ENCODE results near the gene SRCIN1. TPM values are rescaled to one million over a fixed set of nuclear protein-coding genes. Genes with fewer than 3 reads are reported as not detected.

The SRCIN1 gene
- total RNA-seq, 1 experiment from 2014 or later = 6.9 TPM

DNA sequence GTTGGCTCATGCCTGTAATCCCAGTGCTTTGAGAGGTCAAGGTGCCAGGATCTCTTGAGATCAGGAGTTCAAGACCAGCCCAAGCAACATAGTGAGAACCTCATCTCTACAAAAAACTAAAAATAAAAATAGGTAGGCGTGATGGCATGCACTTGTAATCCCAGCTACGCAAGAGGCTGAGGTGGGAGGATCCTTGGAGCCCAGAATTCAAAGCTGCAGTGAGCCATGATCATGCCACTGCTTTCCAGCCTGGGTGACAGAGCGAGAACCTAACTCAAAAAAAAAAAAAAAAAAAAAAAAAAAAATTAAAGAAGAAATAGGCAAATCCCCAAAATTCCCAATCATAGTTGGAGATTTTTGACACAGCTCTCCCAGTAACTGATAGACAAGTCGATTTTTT is 32.2 kb upstream of the SRCIN1 start:
- Mint-ChIP-seq H3K36me3 (ENCODE audit: insufficient read depth in 1 of 3, low read depth in 3 of 3) (no peaks in the 10 kb centered on the region; a peak in 1 of 7 replicates), H3K4me1 (peaks cover 10% of the 10 kb centered on the region in 2 experiments), H3K9me3 (no peaks in the 10 kb centered on the region; a peak in 2 of 5 replicates), H3K4me3 (no peak overlapping the region; a peak in 1 of 5 replicates), H3K27ac (peak overlapping the region in 1 of 3 experiments; percentile 66; a peak in 1 of 7 replicates), H3K27me3 (ENCODE audit: low read depth) (peaks cover 2% of the 10 kb centered on the region)
- Histone ChIP-seq H2AFZ (ENCODE audit: low read length) (no peak overlapping the region), H2BK120ac (ENCODE audit: low read depth, low read length, poor library complexity, severe bottlenecking) (no peak overlapping the region), H3K4ac (ENCODE audit: low read depth, low read length) (no peak overlapping the region), H3K14ac (ENCODE audit: insufficient read depth, low read length) (no peak overlapping the region), H3K23me2 (ENCODE audit: insufficient read length, low read depth, low read length, poor library complexity, severe bottlenecking) (no peaks in the 10 kb centered on the region), H2BK15ac (ENCODE audit: low read depth, low read length) (no peak overlapping the region), H4K8ac (replicated peaks; ENCODE audit: insufficient read length, low read depth, low read length) (no peak overlapping the region), H2BK20ac (ENCODE audit: low read depth, low read length, poor library complexity, severe bottlenecking) (no peak overlapping the region), H3K18ac (ENCODE audit: insufficient read length, low read depth, low read length) (no peak overlapping the region), H3K79me1 (ENCODE audit: insufficient read depth, low read depth, low read length, poor library complexity, severe bottlenecking) (no peaks in the 10 kb centered on the region), H2BK5ac (ENCODE audit: insufficient read length, low read length) (no peak overlapping the region), H4K5ac (ENCODE audit: insufficient read length, low read depth, low read length) (no peak overlapping the region), H3K4me2 (ENCODE audit: insufficient read depth, insufficient read length, low read length) (no peak overlapping the region), H3K4me1 (ENCODE audit: insufficient read depth, low read length) (no peaks in the 10 kb centered on the region), H3K9ac (ENCODE audit: extremely low read depth, insufficient read length, low read length) (no peak overlapping the region), H3K27ac (ENCODE audit: insufficient read length, low read depth, low read length) (no peak overlapping the region), H2BK12ac (ENCODE audit: insufficient read length, low read depth, low read length) (no peak overlapping the region), H3K27me3 (ENCODE audit: insufficient read depth, low read length) (no peaks in the 10 kb centered on the region), H4K91ac (ENCODE audit: insufficient read length, low read depth, low read length) (no peak overlapping the region), H3K23ac (ENCODE audit: insufficient read length, low read depth, low read length) (no peak overlapping the region), H3T11ph (ENCODE audit: low read length) (no peak overlapping the region), H3K56ac (ENCODE audit: insufficient read length, low read depth, low read length) (no peak overlapping the region), H4K20me1 (ENCODE audit: control insufficient read depth, insufficient read depth, insufficient read length) (no peaks in the 10 kb centered on the region), H3K9me3 (ENCODE audit: control insufficient read depth, low read depth, low read length) (no peaks in the 10 kb centered on the region), H3K79me2 (ENCODE audit: insufficient read depth, low read length) (no peaks in the 10 kb centered on the region), H2AK5ac (ENCODE audit: insufficient read length, low read length) (no peak overlapping the region)
- WGBS (ENCODE audit: extremely low coverage, insufficient read length, low lambda C conversion rate) = no CpG with 5 or more reads among the region's 4 CpGs
- TF ChIP-seq, protein P1, sequence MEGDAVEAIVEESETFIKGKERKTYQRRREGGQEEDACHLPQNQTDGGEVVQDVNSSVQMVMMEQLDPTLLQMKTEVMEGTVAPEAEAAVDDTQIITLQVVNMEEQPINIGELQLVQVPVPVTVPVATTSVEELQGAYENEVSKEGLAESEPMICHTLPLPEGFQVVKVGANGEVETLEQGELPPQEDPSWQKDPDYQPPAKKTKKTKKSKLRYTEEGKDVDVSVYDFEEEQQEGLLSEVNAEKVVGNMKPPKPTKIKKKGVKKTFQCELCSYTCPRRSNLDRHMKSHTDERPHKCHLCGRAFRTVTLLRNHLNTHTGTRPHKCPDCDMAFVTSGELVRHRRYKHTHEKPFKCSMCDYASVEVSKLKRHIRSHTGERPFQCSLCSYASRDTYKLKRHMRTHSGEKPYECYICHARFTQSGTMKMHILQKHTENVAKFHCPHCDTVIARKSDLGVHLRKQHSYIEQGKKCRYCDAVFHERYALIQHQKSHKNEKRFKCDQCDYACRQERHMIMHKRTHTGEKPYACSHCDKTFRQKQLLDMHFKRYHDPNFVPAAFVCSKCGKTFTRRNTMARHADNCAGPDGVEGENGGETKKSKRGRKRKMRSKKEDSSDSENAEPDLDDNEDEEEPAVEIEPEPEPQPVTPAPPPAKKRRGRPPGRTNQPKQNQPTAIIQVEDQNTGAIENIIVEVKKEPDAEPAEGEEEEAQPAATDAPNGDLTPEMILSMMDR (conservative IDR thresholded peaks at IDR 0.05) = no peak
- peak; percentile 17 for DNase-seq

All from H9 (cell line).